Uterus (tissue), 2 donors: Measurements from ENCODE around the gene LTBP2.

Experiments
- CTCF ChIP-seq, 4 experiments: fragments of 200-600 bp in 2 of 4; fragments of 450-650 bp in 2 of 4; sonication (generic) in 2 of 4; IDR thresholded peaks; one replicate each; pipeline ENCODE4 v1.5.1; 2016 to 2019; ENCODE audit warnings: antibody characterized with exemption in 4 of 4, mild to moderate bottlenecking in 2 of 4, moderate library complexity in 1 of 4
- POLR2A ChIP-seq, 2 donors: fragments of 450-650 bp; IDR thresholded peaks; one replicate each; pipeline ENCODE4 v1.6.1; 2016; ENCODE audit warnings: antibody characterized with exemption in 2 of 2, mild to moderate bottlenecking in 1 of 2, moderate library complexity in 1 of 2

DNA sequence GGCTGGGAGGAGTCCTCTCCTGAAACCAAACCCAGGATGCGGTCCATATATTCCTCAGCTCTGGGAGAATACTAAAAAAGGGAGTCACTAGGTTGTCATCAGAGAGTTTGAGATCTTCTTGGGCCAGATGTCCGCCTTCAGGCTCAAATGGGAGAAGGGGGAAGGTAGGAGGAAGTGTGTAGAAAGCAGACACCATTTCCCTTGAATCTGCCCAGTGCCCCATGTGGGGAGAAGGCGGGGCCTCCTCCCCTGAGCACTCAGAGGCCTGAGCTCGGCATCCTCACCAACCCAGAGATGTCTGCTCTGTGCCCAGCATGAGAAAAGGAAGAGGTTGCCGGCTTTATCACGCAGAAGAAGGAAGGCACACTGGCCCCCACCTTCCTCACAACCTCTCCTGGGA is 37.3 kb downstream of the LTBP2 start:
- TF ChIP-seq CTCF (IDR thresholded peaks at IDR 0.05), result no peak
- no peak for TF ChIP-seq POLR2A (IDR thresholded peaks at IDR 0.05)
